Activated CD4-positive, alpha-beta T cell treated with anti-CD3 and anti-CD28 coated beads, Interleukin-2, amount 50 U/mL, for 4 hours (primary cell): ENCODE data around the gene SUMO3.
"Not testable (repeated sequence)": the region's sequence is repeated elsewhere in the genome, so short reads cannot be mapped to it uniquely, and the experiment has no call there.

ENCODE experiments used
- DNase-seq, 2 experiments: peaks; one replicate each; pipeline ENCODE4 v3.0.0-alpha.2; 2020

Gene SUMO3

GRCh38 chr21:44846485-44847260 lies 28.8 kb upstream of the SUMO3 start:
- peak; percentile 28 to 34 for DNase-seq

DNA sequence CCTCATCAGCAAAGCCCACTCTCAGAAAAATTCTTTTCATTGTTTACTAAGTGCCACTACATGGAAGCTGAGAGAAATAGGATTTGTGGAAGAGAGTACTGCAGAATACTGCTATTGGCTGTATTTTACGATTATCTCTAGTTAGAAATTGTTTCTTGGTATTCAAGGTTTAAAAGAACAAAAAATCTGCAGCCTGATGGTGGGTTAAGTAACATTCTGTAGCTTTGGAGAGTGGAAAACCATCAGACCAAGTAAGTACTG lies 28.3 kb upstream of the SUMO3 start:
- no peak for DNase-seq

- peak; percentile 17 to 18 for DNase-seq
Measured at GRCh38 chr21:44845418-44846223, 27.8 kb upstream of the SUMO3 start.

- DNase-seq, result no peak
Measured at GRCh38 chr21:44844256-44844655, 26.4 kb upstream of the SUMO3 start.

GRCh38 chr21:44842721-44843445 lies 25.0 kb upstream of the SUMO3 start:
- no peak for DNase-seq

DNA sequence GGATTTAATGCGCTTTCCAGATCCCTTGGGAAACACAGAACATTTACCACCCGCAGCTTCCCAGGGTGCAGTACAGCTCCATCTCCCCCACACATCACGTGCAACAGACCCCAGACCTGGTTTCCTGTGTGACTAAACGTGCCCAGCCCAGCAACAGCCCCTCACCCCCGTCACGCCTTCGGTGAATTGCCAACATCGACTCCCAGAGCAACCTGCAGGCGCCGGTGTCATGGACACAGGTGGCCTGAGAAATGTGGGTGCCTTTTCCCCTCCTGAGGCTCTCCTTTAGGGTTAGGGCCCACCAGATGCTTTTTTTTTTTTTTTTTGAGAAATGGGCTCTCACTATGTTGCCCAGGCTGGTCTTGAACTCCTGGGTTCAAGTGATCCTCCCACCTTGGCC lies 24.2 kb upstream of the SUMO3 start:
- no peak for DNase-seq

GRCh38 chr21:44840771-44841170 lies 22.9 kb upstream of the SUMO3 start:
- DNase-seq, result no peak

- no peak for DNase-seq
Measured at GRCh38 chr21:44838951-44839350, 21.1 kb upstream of the SUMO3 start.

- no peak for DNase-seq
Measured at GRCh38 chr21:44838039-44838895, 20.4 kb upstream of the SUMO3 start.

GRCh38 chr21:44837537-44837936 lies 19.7 kb upstream of the SUMO3 start:
- DNase-seq, result no peak

DNA sequence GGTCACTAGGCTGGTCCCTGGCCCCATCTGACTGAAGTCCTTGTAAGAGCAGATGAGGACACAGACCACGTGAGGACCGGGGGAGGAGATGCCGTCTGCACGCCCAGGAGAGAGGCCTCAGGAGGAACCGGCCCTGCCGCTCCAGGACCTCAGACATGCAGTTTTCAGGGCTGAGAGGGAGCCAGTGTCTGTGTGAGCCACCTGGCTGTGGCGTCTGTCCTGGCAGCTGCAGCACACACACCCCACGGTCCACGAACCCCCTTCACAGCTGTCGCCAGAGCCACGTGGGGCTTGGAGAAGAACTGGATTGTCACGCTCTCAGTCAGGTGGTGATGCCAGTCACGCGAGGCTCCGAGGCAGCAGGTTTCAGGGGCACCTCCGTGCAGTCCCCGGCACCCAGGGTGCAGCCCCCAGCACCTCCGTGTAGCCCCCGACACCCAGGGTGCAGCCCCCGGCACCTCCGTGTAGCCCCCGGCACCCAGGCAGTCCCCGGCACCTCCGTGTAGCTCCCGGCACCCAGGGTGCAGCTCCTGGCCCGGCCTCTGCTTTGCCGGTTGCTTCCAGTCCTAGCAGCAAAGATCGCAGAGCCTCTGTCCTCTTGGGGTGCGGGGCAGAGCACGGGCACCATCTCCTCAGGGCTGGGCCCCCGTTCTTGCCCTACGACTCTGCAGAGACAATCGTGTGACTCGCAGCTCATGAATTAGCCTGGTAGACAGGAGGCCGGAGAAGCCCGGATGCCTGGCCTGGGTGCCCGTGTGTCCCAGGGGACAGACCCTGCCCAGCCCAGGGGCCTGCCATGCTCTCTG lies 19.0 kb upstream of the SUMO3 start:
- DNase-seq, result no peak

- no peak for DNase-seq
Measured at GRCh38 chr21:44836349-44836665, 18.4 kb upstream of the SUMO3 start.

DNA sequence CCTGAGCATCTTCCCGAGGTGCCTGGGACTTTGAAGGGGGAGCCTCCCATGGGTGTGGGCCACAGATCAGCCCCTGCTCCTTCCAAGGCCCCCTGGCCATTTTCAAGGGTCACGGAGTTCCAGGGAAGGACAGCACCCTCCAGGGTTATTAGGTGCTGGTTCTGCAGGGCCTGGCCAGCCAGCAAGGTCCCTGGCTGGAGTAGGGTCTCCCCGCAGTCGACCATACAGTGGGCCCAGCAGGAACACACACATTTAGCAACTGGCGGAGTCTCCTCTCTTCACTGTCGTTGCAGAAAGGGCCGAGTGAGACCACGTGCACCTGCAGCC lies 17.7 kb upstream of the SUMO3 start:
- DNase-seq, result no peak

DNA sequence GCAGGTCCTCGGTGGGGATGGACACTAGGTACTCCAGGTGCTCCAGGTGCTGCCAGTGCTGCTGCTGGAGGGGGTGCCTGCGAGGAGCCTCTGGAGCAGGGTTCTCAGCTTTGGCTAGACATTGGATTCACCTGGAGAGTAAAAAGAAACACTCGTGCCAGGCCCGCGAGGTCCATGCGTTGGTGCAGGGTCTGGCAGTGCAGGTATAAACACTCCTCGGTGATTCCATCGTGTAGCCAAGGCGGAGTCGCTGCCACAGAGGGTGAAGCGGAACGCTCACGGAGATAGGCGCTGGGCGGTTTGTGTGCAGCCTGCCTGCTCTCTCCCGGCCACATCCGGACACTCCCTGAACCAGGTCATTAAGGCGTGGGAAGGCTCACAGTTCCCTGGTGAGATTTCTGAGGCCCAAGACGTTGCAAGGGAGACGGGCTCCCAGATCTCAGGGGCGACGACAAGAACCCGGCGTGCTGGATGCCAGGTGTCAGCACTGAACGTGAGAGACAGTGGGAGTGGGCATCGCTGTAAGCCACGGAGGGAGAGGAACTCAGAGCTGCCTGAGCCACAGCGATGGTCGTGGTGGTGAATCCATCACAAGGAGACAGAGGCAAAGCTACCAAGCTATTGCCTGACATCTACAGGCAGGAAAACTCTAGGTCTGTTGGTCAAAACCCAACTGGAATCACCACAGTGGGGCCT lies 17.2 kb upstream of the SUMO3 start:
- no peak for DNase-seq

DNA sequence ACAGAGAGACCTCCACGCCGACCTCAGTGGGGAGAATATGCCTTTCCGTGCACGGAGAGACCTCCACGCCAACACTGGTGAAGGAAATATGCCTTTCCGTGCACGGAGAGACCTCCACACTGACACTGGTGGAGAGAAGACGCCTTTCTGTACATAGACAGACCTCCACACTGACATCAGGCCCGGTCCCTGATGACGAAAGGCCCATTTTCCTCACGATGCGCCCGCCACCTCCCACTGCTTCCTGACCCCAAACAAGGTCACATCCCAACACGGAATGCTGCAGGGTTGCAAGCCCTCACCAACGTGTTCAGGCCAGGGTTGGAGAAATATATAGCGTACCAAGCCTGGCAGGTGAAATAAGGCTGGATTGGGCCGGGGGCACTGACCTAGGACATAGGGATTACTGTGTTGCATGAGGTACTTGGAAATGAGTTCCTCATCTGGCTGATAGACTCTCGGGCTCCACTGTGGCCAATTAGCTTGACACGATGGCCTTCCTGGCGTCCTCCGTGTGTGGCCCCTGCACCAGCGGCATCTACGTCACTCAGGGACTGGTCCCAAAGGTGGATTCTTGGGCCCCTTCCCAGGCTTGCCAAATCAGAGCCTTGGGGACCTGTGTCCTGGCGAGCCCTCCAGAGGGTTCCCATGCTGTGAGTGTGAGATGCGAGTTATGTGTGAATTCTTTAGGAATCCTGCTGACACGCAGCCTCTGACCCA lies 16.5 kb upstream of the SUMO3 start:
- DNase-seq, result no peak

DNA sequence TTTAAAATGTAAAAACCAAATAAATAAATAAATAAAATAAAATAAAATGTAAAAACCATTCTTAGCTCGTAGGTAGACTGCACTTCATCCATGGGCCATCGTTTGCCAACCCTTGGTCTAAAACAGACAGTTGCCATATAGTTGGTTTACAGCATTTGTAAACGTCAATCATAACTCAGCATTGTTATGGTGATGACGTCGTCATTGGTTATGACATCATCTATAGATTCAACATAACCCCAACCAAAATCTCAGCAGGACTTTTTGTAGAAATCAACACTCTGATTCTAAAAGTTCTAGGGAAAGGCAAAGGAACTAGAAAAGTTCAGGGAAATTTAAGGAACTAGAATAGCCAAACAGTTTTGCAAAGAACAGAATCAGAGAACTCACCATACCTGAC lies 15.8 kb upstream of the SUMO3 start:
- DNase-seq, result no peak

- DNase-seq, result not testable (repeated sequence)
Measured at GRCh38 chr21:44832516-44833255, 14.8 kb upstream of the SUMO3 start.

DNA sequence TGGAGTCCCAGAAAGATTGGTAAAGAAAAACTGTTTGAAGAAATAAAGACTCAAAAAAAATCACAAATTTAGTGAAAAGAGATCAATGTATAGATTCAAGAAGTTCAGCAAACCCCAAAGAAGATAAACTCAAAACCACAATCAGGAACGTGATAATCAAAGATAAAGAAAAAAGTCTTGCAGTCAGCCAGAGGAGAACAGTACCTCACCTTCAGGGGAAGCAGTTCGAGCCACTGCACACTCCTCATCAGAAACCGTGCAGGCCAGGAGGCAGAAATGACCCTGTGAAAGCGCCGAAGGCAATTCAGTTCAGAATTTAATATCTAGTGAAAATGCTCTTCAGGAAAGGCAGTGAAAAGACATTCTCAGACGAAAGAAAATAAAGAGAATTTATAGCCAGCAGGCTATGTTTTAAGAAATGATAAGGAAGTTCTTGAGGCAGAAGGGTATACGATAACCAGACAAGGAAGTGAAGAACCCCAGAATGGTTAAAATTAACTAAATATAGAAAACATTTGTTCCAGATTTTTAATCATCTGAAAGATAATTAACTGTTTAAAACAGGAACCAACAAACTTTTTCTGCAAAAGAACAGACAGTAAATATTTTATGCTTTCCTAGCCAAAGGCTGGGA lies 13.5 kb upstream of the SUMO3 start:
- DNase-seq, result no peak

DNA sequence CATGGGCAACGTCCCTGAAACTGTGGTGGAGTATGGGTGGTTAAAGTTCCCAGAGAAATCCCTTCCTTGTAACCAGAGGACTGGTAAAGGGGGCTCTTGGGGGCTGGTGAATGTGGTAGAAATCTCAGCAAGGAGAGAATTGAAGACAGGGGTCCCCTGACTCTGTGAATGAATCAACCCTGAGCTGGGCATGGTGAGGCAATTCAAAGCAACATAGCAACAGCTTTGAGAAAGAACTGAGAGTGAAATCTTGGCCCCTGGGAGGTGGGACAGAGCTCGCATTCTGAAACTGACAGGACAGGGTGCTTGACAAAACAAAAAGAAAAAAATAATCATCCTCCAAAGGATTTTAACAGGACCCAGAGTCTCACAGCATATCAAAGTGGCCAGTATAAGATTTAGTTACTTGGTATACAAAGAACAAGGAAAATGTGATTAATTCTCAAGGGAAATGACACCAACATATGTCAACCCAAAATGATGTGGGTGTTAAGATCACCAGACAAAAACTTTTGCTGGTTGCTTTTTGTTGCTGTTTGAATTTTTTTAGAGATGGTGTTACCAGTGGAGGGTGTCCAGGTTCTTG lies 11.7 kb upstream of the SUMO3 start:
- DNase-seq, result no peak
